ENCODE data around the gene ZDHHC14. TPM values are rescaled to one million over a fixed set of nuclear protein-coding genes. Genes with fewer than 3 reads are reported as not detected.

The ZDHHC14 gene
- total and polyA plus RNA-seq, 12 donors: 7.7 to 31.2 (median 15.2) TPM

DNA sequence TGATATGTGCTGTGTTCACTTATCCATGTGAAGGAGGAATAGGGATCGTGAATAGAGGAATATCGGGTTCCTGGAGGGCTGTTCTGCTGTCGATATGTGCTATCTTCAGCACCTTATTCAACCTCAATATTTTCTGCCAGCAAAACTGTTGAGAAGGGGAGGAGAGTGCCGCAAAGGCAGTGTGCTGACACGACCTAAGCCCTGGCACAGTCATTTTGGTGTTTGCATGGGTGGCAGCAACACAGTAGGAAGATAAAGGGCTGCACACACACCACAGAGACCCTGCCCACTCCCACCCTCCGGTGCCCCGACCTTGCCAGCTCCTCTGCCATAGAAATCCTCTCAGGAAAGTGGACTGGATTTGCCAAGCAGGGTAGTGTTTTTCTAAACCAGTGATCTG lies 47.0 kb downstream of the ZDHHC14 start:
- Histone ChIP-seq H3K27me3 (no peaks in the 10 kb centered on the region), H3K4me3 (peak overlapping the region in 3 of 10 donors; percentile 3 to 18 (median 5)), H3K27ac (peak overlapping the region; percentile 32 to 91 (median 78)), H3K36me3 (no peaks in the 10 kb centered on the region), H3K9me3 (no peaks in the 10 kb centered on the region), H3K4me1 (peaks cover 0 to 82% (median 31%) of the 10 kb centered on the region in 9 donors)
- ATAC-seq: peak; percentile 31 to 63 (median 40)
- DNase-seq: no peak
- 55 to 65% methylated on average over 7 of the region's 7 CpGs for WGBS, 2 donors
- TF ChIP-seq, protein P1, sequence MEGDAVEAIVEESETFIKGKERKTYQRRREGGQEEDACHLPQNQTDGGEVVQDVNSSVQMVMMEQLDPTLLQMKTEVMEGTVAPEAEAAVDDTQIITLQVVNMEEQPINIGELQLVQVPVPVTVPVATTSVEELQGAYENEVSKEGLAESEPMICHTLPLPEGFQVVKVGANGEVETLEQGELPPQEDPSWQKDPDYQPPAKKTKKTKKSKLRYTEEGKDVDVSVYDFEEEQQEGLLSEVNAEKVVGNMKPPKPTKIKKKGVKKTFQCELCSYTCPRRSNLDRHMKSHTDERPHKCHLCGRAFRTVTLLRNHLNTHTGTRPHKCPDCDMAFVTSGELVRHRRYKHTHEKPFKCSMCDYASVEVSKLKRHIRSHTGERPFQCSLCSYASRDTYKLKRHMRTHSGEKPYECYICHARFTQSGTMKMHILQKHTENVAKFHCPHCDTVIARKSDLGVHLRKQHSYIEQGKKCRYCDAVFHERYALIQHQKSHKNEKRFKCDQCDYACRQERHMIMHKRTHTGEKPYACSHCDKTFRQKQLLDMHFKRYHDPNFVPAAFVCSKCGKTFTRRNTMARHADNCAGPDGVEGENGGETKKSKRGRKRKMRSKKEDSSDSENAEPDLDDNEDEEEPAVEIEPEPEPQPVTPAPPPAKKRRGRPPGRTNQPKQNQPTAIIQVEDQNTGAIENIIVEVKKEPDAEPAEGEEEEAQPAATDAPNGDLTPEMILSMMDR (IDR thresholded peaks at IDR 0.05): no peak
- intact Hi-C loops (cut with DNase I): no loop called here

DNA sequence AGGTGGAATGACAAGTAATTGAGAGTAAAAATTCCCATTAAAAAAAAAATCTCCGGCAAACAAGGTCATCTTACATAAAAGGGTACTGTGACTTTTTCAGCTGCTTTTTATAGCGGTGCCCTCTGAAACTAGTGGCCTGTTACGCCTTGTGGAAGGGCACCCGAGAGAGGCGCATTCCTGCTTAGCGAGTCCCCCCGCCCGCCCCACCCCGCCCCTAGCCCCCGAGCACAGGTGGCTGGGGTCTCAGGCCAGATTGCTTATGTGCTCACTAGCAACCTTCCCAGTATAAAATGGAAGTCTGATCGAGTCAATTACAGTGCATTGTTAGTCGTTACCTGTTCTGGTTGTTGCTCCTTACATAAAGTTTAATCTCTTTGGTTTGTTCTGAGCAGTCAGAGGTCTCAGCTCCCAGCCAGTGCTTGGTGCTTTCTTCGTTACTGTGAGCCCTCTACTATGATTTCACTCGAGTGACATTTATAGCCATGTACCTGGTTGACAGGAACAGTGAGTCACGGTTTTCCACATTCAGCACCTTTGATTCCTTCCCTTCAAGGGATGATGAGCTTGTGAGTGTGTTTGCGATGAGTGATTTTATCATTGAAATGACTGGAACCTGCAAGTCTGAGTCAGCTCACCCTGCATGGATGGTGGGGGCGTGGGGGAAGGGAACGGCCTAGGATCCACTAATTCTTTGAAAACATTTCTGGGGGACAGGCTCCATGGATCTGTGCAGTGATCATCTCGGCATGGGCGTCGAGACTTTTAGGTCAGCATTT lies 47.6 kb downstream of the ZDHHC14 start:
- intact Hi-C loops (cut with DNase I): no loop called here
- peak overlapping the region; percentile 30 to 91 (median 78) for H3K27ac ChIP-seq
- no peaks in the 10 kb centered on the region for H3K27me3 ChIP-seq
- H3K4me1 ChIP-seq: peaks cover 0 to 88% (median 36%) of the 10 kb centered on the region in 9 donors
- TF ChIP-seq, protein P1 (IDR thresholded peaks at IDR 0.05): no peak
- ATAC-seq: peak in 4 of 8 donors; percentile 11 to 34 (median 26)
- H3K4me3 ChIP-seq: peak overlapping the region in 2 of 10 donors; percentile 3 to 18
- no peaks in the 10 kb centered on the region for H3K36me3 ChIP-seq
- no peak for DNase-seq
- 68 to 70% methylated on average over 21 of the region's 21 CpGs for WGBS, 2 donors
- no peaks in the 10 kb centered on the region for H3K9me3 ChIP-seq

DNA sequence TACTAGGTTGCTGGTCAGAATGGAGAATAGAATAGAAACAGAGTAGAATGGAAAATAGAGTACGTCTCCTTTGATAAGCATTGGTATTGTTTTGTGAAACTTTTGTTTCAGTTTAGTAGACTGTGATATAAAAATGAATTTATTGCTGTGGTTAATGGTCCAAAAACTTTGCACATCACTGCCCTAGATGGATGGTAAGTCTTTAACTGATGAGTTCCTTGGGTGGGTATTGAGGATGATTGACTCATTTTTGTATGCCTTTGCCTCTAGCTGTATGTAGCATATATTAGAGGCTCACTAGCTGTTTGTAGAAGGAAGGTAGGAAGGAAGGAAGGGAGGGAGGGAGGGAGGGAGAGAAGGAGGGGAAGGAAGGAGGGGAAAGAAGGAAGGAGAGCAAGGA lies 48.3 kb downstream of the ZDHHC14 start:
- Histone ChIP-seq H3K4me1 (peaks cover 3 to 88% (median 37%) of the 10 kb centered on the region in 9 donors), H3K27ac (peak overlapping the region in 8 of 10 donors; percentile 6 to 91 (median 82)), H3K4me3 (no peak overlapping the region), H3K27me3 (no peaks in the 10 kb centered on the region), H3K36me3 (no peaks in the 10 kb centered on the region), H3K9me3 (no peaks in the 10 kb centered on the region)
- intact Hi-C loops (cut with DNase I): no loop called here
- TF ChIP-seq, protein P1 (IDR thresholded peaks at IDR 0.05): no peak
- DNase-seq (no peak), ATAC-seq (no peak)
- 71 to 84% methylated on average over 1 of the region's 1 CpG for WGBS, 2 donors

DNA sequence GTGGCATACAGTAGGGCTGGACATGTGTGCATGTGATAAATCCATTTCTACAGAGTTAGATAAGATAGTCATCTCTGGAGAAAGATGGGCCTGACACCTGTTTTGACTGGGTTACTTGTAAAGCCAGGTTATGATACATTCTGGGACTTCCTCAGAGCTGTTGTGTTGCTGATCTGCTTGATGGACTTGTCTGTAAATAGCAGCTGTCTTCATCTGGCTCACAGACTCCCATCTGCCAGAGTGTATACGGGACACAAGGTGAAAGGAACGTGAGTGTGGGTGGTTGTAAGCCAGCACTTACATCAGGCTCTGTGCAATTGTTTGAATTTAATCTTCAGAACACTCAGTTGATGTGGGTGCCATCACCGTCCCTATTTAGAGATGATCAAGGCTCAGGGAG lies 49.8 kb downstream of the ZDHHC14 start:
- Histone ChIP-seq H3K4me3 (no peak overlapping the region), H3K27me3 (no peaks in the 10 kb centered on the region), H3K9me3 (no peaks in the 10 kb centered on the region), H3K36me3 (no peaks in the 10 kb centered on the region), H3K4me1 (peaks cover 3 to 88% (median 44%) of the 10 kb centered on the region in 9 donors), H3K27ac (peak overlapping the region in 8 of 10 donors; percentile 21 to 91 (median 75))
- TF ChIP-seq, protein P1 (IDR thresholded peaks at IDR 0.05): no peak
- WGBS, 2 donors: 47 to 52% methylated on average over 3 of the region's 3 CpGs
- intact Hi-C loops (cut with DNase I): loop anchor here in 2 of 10 donors (5.0 to 10.0 kb wide), 2 partner anchors 49 to 106 kb away; partner anchors contain the start of genes TMEM242 (in 1 of the 2) and ZDHHC14 (in 1 of the 2)
- ATAC-seq (peak; percentile 26 to 85 (median 63)), DNase-seq (peak in 1 of 2 donors; percentile 50)

Measured in heart right ventricle (tissue), 16 donors.